Measurements from ENCODE around the gene COL18A1.

Gene COL18A1

DNA sequence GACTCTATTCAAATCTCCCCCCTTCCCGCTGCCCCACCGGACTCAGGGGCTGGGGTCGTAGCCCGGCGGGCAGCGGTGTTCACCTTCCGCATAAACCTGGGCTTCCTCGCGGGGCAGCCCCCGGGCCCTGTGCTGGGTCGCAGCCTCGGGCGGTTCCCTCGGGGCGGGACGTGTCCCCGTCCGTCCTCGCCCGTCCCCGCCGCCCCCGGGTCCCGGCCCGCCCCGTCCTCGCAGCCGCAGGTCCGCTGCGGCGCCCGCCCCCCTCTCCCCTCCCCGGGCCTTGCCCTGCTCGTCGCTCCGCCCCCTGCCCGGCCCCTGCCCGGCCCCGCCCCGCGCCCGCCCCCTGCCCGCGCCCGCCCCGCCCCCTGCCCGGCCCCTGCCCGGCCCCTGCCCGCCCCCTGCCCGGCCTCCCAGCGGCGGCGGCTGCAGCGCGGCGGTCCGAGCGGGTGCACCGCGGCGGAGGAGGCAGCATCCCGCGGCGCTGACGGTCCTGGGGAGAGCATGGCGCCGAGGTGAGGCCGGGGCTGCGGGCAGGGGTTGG lies at the start of gene COL18A1:
Gene COL18A1 (plus strand): TSS at position 436 of the 541 bp plus-strand sequence. CDS start 66 bp downstream, at position 502.
- no peak for DNase-seq (ENCODE audit: low read depth)
- TF ChIP-seq, protein P1, sequence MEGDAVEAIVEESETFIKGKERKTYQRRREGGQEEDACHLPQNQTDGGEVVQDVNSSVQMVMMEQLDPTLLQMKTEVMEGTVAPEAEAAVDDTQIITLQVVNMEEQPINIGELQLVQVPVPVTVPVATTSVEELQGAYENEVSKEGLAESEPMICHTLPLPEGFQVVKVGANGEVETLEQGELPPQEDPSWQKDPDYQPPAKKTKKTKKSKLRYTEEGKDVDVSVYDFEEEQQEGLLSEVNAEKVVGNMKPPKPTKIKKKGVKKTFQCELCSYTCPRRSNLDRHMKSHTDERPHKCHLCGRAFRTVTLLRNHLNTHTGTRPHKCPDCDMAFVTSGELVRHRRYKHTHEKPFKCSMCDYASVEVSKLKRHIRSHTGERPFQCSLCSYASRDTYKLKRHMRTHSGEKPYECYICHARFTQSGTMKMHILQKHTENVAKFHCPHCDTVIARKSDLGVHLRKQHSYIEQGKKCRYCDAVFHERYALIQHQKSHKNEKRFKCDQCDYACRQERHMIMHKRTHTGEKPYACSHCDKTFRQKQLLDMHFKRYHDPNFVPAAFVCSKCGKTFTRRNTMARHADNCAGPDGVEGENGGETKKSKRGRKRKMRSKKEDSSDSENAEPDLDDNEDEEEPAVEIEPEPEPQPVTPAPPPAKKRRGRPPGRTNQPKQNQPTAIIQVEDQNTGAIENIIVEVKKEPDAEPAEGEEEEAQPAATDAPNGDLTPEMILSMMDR (conservative IDR thresholded peaks at IDR 0.05; ENCODE audit: low read depth, low read length) = no peak

DNA sequence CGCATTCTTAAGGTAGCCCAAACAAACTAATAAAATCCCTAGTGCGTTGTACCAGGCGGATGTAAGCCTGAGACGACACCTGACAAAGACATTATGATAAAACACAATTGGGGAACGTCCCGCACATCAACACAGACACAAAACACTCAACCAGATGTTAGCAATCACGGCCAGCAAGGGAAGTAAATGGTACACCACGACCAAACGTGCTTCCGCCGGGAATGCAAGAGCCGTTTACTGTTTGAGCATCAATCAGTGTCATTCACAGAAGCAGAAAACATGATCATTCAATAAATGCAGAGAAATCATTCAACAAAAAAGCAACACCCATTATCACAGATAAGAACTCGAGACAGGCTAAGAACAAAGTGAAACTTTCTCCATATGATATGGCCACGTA lies 49.4 kb upstream of the COL18A1 start:
- TF ChIP-seq, protein P1 (conservative IDR thresholded peaks at IDR 0.05; ENCODE audit: low read depth, low read length) = no peak
- DNase-seq (ENCODE audit: low read depth) = no peak
- H3K4me3 ChIP-seq (ENCODE audit: low read length) = no peak overlapping the region

More for the DNA sequence above, at the start of gene COL18A1:
- peak within 1 kb of the TSS; percentile 83 for H3K4me3 ChIP-seq (ENCODE audit: low read length)

DNA sequence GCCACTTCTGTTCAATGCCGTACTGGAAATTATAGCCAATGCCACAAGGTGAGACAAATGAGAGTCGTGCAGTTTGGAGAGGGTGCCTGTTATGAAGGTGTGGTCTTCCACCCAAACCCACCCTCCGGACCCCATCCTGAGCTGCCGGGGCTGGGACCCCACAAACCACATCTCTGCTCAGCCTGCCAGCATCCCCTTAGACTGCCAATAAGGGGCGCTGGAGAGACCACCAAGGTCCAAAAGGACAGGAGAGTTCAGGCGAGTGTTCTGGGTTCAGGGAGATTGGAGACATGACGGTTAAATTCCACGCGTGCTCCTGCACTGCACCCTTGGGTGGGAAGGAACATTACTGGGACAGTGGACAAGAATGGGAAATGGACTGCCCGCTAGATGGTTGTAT lies 48.7 kb upstream of the COL18A1 start:
- H3K4me3 ChIP-seq (ENCODE audit: low read length) = no peak overlapping the region
- no peak for DNase-seq (ENCODE audit: low read depth)
- TF ChIP-seq, protein P1 (conservative IDR thresholded peaks at IDR 0.05; ENCODE audit: low read depth, low read length) = peak; percentile 42

DNA sequence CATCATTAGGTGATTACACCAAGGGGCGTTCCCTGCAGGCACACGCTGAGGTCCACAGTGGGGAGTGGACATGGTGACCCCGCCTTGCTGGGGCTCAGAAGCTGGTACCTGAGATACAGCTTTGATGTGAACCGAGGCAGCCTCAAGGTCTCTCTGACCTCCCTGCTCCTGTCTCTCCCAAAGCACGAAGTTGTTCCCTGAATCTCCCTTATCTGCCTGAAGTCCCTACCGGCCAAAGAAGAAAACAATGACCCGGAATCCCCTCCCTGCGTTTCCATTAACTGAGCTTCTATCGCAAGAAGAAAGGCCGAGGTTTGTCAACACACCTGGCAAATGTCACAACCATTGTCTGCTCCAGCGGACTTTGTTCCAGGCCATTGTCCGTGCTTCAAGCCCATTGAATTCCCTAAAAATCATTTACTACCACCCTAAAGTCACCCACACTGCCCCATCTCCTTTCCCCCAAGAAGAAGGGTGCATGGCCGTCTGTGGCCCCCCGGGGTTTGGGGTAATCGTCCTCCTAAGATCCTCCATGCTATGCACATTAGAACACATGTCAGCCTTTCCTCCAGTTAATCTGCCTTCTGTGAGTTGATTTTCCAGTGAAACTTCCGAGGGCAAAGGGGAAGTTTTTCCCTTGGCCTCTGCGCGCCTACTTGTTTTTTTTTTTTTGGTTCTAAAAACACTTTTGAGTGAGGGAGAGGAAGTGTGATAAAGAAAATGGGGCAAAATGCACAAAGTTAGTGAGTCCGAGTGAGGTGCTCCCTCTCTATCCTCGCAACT lies 48.1 kb upstream of the COL18A1 start:
- TF ChIP-seq, protein P1 (conservative IDR thresholded peaks at IDR 0.05; ENCODE audit: low read depth, low read length) = no peak
- DNase-seq (ENCODE audit: low read depth) = no peak

DNA sequence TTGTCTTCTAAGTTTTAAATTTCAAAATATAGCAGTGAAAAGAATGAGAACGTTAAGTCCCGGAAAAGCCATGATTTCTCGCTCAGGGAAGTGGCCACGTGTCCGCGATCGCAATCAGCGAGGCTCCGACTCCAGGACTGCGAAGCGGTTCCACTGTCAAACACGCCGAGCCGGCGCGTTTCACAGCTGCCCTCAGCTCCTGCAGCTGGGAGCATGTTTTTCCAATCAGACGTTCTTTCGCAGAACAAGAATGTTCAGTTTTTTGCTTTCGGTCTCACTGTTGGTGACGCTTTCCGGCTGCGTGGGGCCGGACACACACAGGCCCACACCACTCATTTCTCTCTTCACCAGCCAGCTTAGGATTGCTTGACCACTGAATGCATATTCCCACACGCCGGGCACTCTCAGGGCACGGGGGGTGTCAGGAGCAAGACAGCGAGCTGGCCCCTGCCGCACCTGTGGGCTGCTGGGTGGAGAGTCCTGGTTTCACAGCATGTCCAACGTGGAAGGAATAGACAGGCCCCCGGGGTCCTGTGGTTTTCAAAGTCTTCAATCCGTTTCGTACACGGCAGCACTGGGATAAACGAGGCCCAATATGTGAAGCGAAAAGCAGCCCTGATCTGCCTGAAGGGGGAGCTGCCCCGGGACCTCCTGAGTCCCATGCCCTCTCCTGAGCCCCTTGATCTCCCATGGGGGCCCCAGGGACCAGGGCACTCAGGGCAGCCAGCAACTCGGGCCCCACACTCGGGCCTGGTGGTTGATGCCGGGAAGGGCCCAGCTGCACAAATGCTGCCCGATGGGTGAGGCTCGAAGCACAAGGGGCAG lies 47.3 kb upstream of the COL18A1 start:
- TF ChIP-seq, protein P1 (conservative IDR thresholded peaks at IDR 0.05; ENCODE audit: low read depth, low read length) = peak; percentile 36
- no peak for DNase-seq (ENCODE audit: low read depth)
- H3K4me3 ChIP-seq (ENCODE audit: low read length) = no peak overlapping the region

More for the DNA sequence above, 48.1 kb upstream of the COL18A1 start:
- no peak overlapping the region for H3K4me3 ChIP-seq (ENCODE audit: low read length)

DNA sequence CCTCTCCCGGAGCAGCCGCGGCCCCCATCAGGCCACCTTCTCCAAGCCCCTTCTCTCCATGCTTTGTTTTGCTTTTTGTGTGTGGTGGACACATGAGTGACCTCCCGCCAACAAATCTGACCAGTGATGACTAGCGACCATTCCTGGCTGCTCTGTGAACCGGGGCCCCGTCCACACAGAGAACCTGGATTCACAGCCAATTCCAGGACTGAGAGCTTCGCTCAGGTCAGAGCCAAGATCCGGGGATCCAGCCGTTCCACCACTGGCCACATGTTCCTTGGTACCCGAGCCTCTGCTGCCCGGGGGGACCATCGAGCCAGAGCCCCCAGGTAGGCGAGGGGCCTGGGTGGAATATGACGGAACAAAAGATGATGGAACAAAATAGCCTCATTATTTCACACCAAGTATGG lies 46.7 kb upstream of the COL18A1 start:
- DNase-seq (ENCODE audit: low read depth) = no peak
- TF ChIP-seq, protein P1 (conservative IDR thresholded peaks at IDR 0.05; ENCODE audit: low read depth, low read length) = no peak
- H3K4me3 ChIP-seq (ENCODE audit: low read length) = no peak overlapping the region

All from retinal pigment epithelial cell (primary cell).